Endothelial cell of umbilical vein (primary cell): ENCODE data around the gene NPNT.

Source experiments
- EZH2 ChIP-seq: IDR thresholded peaks from 2 replicates; pipeline ENCODE4 v1.6.1; 2012; ENCODE audit warnings: borderline replicate concordance, low read depth, mild to moderate bottlenecking, moderate library complexity, low read length, inconsistent platforms; ENCODE audit not compliant: severe bottlenecking
- POLR2A ChIP-seq: IDR thresholded peaks from 2 replicates; pipeline ENCODE4 v1.6.1; 2012; ENCODE audit warnings: low read depth, mild to moderate bottlenecking, control low read depth, low read length
- POLR2AphosphoS5 ChIP-seq: IDR thresholded peaks from 2 replicates; pipeline ENCODE4 v1.6.1; 2012; ENCODE audit warnings: low read depth, mild to moderate bottlenecking, control low read depth, low read length, moderate library complexity; ENCODE audit not compliant: insufficient read depth
- TF ChIP-seq, protein P1 (sequence below), 2 donors: IDR thresholded peaks; 1 replicate in 1 of 2; 2 replicates in 1 of 2; pipeline ENCODE4 v1.5.1; 2011; ENCODE audit warnings: low read length in 2 of 2, mild to moderate bottlenecking in 2 of 2, moderate library complexity in 2 of 2, control low read depth in 1 of 2, inconsistent platforms in 1 of 2, low read depth in 1 of 2; ENCODE audit not compliant: insufficient read depth in 1 of 2; ENCODE audit errors: extremely low read depth in 1 of 2

GRCh38 chr4:105994061-105994460 is 98.8 kb downstream of the NPNT start:
- TF ChIP-seq POLR2A (no peak), POLR2AphosphoS5 (no peak), EZH2 (no peak)
- TF ChIP-seq, protein P1, sequence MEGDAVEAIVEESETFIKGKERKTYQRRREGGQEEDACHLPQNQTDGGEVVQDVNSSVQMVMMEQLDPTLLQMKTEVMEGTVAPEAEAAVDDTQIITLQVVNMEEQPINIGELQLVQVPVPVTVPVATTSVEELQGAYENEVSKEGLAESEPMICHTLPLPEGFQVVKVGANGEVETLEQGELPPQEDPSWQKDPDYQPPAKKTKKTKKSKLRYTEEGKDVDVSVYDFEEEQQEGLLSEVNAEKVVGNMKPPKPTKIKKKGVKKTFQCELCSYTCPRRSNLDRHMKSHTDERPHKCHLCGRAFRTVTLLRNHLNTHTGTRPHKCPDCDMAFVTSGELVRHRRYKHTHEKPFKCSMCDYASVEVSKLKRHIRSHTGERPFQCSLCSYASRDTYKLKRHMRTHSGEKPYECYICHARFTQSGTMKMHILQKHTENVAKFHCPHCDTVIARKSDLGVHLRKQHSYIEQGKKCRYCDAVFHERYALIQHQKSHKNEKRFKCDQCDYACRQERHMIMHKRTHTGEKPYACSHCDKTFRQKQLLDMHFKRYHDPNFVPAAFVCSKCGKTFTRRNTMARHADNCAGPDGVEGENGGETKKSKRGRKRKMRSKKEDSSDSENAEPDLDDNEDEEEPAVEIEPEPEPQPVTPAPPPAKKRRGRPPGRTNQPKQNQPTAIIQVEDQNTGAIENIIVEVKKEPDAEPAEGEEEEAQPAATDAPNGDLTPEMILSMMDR (IDR thresholded peaks at IDR 0.05; ENCODE audit: extremely low read depth in 1 of 2, insufficient read depth in 1 of 2, low read depth in 1 of 2, low read length in 2 of 2) = no peak
